GM10847 (cell line): ENCODE data around the gene C10orf105.

ENCODE experiments used
- POLR2A ChIP-seq: IDR thresholded peaks from 2 replicates; pipeline ENCODE4 v1.6.1; 2011; ENCODE audit not compliant: insufficient read length; ENCODE audit errors: extremely low read depth

Gene C10orf105

DNA sequence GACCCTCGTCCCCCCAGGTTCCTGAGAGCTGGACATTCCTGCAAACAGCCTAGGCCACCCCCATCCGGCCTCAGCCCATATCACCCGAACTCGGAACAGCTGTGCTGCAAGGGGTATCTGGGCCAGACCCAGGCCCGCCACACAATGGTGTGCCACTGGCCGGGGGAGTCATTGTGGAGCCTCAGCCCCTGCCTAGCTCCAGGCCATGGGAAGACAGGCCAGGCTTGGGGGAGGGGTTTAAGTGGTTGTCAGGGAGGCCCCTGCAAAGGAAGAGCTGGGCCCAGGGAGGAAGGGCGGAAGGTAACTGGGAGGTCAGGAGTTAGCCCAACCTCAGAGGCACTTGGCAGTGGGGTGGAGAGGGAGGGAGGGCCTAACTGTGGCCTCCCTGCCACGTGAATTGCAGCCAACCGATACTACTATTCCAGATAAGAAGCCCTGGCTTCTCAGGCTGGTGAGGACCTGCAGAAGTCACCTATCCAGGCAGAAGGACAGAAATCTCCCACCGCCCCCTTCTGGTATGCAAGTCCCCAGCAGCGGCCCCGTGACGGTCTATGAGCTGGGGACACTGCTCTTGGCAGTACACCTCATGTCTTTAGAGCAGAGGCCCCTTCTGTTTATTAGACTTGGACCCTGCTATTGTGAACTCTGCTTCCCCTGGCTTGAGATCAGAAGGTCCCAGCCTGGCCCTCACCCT lies 26.9 kb upstream of the C10orf105 start:
- TF ChIP-seq POLR2A = no peak

DNA sequence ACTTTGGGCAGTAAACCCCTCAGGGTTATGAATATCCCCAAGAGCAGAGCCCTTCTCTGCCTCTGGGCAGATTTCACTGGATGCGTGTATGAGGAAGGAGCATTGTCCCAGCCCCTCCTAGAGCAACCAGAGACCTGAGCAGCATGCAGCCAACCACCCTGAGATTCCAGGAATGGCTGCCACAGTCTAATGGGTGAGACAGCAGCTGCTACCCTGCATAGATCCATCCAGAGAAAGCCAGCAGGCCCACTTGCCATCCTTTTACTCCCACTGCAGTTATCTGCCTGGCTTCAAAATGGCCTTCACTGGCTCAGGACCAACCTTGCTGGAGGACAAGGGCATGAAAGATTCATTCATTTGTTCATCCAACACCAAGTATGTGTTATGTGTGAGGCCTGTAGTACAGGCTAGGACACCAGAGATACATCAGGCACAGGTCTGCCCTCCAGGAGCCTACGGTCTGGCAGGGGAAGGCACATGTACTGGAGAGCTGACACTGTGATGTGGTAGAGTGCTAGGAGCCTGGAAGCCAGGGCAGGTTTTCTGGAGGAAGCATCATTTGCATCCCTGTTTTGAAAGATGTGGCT lies 26.2 kb upstream of the C10orf105 start:
- no peak for TF ChIP-seq POLR2A

DNA sequence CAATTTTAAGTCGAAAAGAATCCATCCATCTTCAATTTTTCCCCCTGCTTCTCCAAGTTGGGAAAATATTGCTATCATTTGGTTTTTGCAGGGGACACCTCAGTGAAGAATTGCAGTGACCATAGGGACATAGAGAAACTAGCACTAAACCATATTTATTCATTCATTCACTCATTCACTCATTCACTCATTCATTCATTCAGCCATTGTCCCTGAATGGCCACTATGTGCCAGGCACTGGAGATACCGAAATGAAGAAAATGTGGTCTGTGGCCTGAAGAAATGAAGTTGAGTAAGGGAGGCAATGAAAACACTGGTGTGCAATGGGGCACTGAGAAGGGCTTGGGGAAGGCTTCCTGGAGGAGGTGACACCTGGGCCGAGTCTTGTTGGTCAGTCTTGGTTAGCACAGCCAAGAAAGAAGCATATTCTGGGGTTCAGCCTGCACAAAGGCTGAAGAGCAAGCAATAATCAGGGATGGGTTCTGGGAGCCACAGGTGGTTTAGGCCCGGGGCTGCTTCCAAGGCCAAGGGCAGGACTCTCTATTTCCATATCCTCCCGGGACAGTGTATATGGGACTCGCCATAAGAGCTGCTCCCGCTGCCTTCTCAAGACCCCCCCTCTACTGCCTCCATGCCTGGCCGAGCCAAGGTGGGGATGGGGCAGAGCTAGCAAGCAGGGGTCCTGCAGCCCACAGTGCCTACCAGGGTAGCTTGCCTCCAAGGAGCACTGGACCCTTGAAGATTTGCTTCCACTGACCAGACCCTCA lies 25.5 kb upstream of the C10orf105 start:
- TF ChIP-seq POLR2A = no peak

DNA sequence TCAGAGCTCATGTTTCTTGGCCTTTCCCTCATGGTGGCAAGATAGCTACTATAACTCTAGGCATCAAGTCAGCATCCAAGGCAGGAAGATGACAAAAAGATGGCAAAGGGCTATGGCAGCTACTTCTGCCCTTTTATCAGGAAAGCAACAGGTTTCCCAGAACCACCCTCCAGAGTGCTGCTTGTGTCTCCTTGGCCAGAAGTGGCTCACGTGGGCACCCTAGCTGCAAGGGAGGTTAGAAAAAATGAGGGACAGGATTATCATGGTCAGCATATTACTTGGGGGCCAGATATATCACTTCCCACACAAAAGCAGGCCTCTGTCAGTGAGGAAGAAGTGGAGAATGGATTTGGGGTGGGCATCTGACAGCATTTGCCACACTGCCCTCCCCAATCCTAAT lies 24.3 kb upstream of the C10orf105 start:
- no peak for TF ChIP-seq POLR2A

DNA sequence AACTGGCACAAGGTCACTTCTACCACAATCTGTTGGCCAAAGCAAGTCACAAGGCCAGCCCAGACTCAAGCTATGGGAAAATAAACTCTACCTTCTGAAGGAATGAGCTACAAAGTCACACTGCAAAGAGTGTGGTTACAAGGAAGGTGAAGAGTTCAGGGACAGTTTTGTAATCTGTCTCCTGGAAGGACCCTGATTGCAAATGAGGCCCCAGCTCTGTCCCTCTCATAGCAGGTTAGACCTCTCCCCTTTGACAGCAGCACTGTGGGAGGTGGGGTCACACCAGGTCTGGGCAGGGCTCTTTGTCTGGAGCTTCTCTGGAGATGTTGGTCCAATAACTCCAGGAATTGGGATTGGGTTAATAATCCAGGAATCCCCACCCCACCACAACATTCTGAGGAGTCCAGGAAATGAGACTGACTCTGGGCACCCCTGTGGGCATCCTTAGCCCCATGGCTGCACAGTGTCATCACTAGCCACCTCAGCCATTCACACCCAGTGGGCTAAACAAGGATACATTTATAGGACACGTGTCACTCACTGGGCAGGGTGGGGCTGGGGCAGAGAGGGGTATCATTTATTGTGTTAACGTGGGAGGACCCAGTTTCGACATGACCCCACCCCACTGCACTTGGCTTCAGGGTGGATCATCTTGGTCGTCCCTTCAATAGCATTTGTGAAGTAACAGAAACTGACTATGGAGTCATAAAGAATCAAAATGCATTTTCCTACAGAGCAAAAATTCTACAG lies 23.7 kb upstream of the C10orf105 start:
- TF ChIP-seq POLR2A = no peak

DNA sequence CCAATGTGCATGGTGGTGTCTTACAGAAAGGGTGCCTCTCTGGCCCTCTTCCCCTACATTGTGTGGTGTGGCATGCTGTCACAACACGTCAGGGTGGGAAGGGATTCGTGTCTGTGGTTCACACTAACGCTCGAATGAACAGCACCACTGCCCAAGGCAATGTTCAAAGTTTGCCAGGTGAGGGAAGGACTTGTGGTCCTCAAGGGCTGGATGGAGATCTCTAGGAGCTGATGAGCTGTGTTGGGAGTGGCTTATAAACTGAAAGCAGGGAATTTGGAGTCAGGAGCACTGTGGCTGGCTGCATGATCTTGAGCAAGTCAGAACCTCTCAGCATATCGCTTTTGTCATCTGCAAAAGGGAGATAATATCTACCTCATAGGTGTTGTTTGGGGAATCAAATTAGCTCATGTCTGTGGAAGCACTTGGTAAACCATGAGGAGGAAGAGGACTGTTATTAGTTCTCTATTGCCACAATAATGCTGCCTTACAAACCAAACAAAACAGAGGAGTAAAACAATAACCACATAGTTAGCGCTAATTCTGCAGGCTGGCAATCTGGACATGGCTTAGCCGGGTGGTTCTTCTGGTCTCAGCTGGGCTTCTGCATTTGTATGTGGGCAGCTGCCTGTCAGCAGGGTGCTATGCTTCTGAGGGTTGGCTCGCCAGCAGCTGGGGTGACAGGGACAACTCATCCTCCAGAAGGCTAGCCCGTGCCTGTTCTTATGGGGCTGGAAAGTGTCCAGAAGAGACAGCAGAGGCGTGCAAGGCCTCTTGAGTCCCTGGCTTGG lies 22.9 kb upstream of the C10orf105 start:
- no peak for TF ChIP-seq POLR2A

DNA sequence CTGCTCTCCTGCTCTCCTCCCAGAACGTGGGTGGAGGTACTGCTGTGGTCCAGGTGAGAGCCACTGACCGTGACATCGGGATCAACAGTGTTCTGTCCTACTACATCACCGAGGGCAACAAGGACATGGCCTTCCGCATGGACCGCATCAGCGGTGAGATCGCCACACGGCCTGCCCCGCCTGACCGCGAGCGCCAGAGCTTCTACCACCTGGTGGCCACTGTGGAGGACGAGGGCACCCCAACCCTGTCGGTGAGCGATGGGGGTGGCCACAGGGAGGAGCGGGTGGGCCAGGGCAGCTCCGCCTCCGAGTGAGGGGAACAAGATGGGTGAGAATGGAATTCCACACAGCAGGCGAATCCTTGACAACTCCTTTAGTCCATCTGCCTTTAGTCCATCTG lies 22.1 kb upstream of the C10orf105 start:
- no peak for TF ChIP-seq POLR2A

DNA sequence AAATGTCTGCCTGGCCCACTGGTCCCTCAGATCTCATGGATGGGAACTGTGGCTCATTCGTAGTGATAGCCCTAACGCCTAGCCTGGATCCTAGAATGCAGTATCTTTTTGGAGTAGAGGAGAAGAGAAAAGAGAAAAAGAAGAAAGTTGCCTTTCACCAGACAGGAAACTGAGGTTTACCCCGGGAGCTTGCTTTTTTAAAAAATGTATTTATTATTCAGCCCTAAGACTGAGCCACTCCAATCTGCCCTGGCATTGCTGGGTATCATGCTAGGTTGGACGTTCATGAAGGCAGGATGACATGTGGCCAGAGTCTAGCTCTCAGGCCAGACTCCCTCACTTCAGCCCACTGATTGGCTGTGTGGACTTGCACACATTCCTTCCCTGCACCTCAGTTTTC lies 21.5 kb upstream of the C10orf105 start:
- no peak for TF ChIP-seq POLR2A

DNA sequence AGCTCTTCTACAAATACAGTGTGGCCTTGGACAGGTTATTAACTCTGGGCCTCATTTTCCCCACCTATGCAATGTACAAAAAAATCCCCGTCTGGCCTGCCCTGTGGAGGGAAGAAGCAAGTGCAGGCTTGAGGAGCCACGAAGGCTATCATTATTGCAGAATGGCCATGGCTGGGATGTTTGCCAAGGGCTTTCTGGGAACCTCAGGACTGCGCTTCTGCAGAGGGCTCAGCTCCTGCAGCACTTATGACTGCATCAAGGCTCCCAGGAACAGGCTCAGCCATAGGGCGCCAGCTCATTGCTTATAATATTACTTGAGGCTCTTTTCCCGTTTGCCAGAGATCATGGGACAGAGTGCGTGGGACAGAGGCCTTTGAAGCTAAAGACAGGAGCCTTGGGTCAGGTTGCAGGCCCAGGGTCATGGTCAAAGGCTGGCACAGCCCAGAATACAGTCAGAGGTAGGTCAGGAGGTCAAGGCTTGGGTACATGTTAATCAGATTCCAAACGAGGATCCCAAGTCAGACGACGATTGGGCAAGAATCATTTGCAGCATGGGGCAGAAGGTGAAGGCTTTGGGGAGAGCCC lies 20.6 kb upstream of the C10orf105 start:
- no peak for TF ChIP-seq POLR2A

DNA sequence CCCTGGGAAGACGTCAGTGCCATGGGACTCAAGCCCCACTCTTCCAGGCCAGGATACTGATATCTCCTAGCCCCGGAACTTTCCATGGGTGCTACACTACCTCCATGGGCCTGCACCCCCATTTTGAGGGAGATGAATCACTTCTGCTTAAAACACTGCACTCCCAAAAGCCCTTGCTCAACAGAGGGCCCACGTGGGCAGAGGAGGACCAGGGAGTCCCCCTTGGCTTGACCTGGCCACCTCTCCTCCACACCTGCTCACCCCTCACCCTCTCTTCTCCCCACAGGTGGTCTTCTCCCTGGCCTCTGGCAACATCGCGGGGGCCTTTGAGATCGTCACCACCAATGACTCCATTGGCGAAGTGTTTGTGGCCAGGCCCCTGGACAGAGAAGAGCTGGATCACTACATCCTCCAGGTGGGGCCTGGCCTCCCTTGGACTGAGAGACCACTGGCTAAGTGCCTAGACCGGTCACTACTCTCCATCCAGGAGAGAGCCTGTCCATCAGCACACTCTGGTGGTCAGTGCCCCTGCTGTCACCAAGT lies 19.9 kb upstream of the C10orf105 start:
- TF ChIP-seq POLR2A = no peak

DNA sequence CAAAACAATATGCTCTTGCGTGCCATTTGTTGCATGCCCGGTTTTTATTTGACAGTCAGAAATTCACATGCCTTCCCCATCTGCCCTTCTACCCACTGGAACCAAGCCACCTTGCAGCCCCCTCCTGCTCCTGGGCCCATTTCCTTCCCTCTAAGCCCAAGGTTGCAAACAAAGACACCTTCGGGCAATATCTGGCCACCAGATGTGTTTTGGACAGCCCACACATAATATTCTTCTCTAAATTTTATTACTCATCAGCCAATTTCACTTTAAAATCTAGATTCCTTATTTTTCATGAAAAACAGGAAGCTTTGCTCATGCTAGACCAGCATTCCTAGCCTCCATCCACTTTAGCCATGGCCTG lies 18.2 kb upstream of the C10orf105 start:
- TF ChIP-seq POLR2A = no peak

DNA sequence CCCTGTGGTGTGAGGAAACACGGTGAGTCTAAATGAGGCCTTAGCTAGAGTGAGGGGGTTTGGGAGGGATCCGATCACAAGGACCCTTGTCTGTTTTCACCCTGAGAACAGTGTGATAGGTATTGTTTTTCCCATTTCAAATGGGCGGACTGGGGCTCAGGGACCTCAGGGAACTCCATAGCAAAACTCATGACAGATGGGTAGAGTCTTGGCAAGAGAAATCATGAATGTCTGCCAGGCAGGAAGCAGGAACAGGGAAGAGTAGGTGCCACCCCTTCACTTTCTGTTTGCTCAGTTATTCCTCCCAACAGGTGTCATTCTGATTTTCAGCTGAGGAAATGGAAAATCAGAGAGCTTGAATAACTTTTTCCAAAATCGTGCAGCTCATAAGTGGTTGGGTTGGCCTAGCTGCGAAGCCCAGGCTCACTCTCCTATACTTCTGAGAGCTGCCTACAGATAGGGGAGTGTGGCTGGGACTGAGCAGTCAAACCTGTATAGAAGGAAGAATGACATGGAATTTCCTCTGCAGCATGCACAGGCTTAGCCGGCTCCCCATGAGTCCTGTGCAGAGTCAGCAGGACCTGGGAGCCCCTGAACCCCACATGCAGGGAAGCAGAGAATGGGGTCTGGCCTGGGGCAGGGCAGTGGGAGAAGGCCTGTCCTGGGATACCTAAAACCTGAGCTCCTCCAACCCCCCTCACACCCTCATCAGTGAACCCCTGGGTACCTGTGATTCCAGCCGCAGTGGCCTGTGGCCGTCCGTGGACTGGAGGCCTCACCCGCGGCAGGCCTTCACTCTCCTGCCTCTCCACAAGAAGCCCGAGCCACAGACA lies 17.6 kb upstream of the C10orf105 start:
- TF ChIP-seq POLR2A = no peak

DNA sequence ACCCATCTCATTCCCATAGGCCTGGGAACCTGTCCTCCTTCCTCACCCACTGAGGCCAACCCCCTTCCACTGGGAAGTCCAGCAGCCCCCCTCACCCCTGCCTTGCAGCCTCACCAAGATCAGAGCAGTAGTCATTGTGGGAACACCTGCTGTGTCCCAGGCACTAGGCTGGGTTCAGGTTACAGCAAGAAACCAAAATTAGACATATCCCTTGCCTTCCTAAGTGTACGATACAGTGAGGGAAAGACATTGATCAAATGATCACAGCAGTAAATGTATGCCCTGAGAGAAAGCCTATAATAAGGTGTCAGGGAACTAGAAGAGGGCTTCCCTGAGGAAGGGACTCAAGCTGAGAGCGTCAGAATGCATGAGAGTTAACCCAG lies 17.0 kb upstream of the C10orf105 start:
- TF ChIP-seq POLR2A = no peak

DNA sequence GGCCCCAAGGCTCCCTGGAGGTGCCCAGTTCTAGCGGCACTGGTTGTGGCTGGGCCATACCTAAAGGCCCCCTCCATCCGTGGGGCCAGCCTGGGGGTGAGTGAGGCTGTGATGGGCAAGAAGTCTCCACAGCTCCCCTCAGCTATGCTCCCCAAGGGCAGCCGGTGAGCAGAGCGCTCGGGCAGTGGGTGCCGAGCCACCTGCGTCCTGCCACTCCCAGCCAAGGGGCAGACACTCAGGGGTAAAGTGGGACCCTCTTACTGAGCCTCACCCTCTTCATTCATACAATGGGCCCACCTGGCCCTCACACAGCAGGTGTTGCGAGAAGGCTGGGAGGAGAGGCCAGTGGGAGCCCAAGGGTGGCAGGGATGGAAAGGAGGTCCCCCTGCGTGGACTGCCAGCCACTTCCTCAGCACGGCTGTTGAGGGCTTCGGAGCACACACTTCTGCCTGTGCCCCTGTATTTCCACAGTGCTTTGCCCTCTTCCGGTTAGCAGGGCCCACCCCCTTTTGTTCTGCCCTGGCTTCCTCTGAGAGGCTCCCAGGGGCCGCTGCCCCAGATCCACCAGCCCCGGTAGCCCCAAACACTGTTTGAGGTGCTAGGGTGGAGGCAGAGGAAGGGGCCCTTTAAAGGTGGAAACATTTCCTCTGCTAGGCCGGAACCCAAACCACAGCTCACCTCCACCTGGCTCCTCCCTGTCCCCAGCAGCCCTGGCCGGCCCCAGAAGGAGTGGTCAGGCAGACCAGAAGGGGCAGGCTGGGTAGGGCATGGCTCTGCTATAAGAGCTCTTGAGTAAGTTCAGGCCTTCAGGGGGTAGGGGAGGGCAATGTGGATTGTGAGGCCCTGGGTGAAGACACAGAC lies 16.4 kb upstream of the C10orf105 start:
- no peak for TF ChIP-seq POLR2A
